ENCODE measurements around the gene WNK1. TPM values are rescaled to one million over a fixed set of nuclear protein-coding genes. Genes with fewer than 3 reads are reported as not detected.

Gene WNK1
- total and polyA plus RNA-seq, 7 experiments from 2014 or later: 22.9 to 200 (median 164) TPM

DNA sequence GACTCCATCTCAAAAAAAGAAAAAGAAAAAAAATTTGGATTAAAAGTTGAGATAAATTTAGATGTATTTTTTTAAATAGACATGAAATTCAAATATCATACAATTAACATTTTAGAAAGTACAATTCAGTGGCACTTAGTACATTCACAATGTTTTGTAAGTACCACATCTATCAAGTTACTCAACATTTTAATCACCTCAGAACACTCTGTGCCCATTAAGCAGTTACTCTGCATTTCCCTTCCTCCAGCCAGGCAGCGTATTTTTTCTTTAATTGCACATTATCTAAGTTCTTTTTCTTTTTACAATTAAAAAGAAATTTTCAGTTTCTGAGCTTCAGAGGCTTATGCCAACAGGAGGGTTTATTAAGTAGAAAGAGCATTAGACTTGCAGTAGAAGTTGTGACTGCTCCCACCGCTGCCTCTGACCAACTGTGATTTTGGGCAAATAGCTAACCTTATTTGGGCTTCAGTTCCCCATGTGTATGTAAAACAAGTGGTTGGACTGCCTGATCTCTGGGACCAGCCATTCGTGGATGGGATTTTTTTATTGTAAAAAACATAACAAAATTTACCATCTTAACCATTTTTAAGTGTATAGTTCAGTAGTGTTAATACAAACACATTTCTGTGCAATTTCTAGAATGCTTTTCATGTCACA is 65.7 kb downstream of the WNK1 start:
- POLR2A ChIA-PET: interaction anchor here (0.6 to 0.7 kb wide), 2 partner anchors 66 to 768 kb away, joined by 3 read pairs; partner anchors contain the start of gene WNK1

GRCh38 chr12:818733-819132 is 66.4 kb downstream of the WNK1 start:
- CTCF ChIA-PET: interaction anchor here (0.6 to 6.1 kb wide), 2 partner anchors 204 to 764 kb away, joined by 3 to 48 read pairs; no protein-coding TSS in a partner anchor
- Histone ChIP-seq H3K27ac (ENCODE audit: low read depth, low read length) (no peak overlapping the region), H3K4me1 (ENCODE audit: control insufficient read depth in 2 of 2, insufficient read depth in 2 of 2, low read length in 2 of 2) (peaks cover 4 to 9% of the 10 kb centered on the region in 2 donors), H3K9me3 (ENCODE audit: control insufficient read depth in 2 of 3, low read length in 3 of 3) (no peaks in the 10 kb centered on the region), H3K36me3 (ENCODE audit: control insufficient read depth in 2 of 3, insufficient read depth in 3 of 3, low read length in 3 of 3) (peaks cover 0 to 6% (median 0%) of the 10 kb centered on the region in 3 experiments), H3K4me3 (ENCODE audit: low read length) (no peak overlapping the region), H3K27me3 (ENCODE audit: control insufficient read depth in 2 of 2, insufficient read depth in 2 of 2, low read length in 2 of 2) (no peaks in the 10 kb centered on the region)
- Mint-ChIP-seq H3K36me3 (peaks cover 8 to 34% (median 14%) of the 10 kb centered on the region in 5 donors), H3K9me3 (peaks cover 0 to 11% (median 5%) of the 10 kb centered on the region in 11 donors), H3K4me1 (peaks cover 25 to 72% (median 69%) of the 10 kb centered on the region in 7 donors), H3K27ac (peak overlapping the region in 5 of 9 donors; percentile 2 to 55 (median 19)), H3K4me3 (no peak overlapping the region), H3K27me3 (no peaks in the 10 kb centered on the region)
- intact Hi-C loops (cut with micrococcal nuclease): loop anchor here (2.0 to 5.0 kb wide), 4 partner anchors 18 to 361 kb away; partner anchors contain the start of gene B4GALNT3 (in 1 of the 2)
- DNase-seq (no peak), ATAC-seq (no peak)
- POLR2A ChIA-PET: interaction anchor here (0.6 to 0.7 kb wide), 2 partner anchors 67 to 768 kb away, joined by 3 read pairs; partner anchors contain the start of gene WNK1

More for the DNA sequence above, 65.7 kb downstream of the WNK1 start:
- H3K9me3 Mint-ChIP-seq: peaks cover 0 to 6% (median under 1%) of the 10 kb centered on the region in 11 donors
- peaks cover 0 to 11% of the 10 kb centered on the region in 2 donors for H3K4me1 ChIP-seq (ENCODE audit: control insufficient read depth in 2 of 2, insufficient read depth in 2 of 2, low read length in 2 of 2)
- H3K4me1 Mint-ChIP-seq: peaks cover 23 to 73% (median 70%) of the 10 kb centered on the region in 7 donors
- CTCF ChIA-PET: interaction anchor here (0.6 to 6.1 kb wide), 6 partner anchors 86 to 765 kb away, joined by 3 to 48 read pairs (median 6); no protein-coding TSS in a partner anchor
- no peaks in the 10 kb centered on the region for H3K27me3 Mint-ChIP-seq
- no peaks in the 10 kb centered on the region for H3K27me3 ChIP-seq (ENCODE audit: control insufficient read depth in 2 of 2, insufficient read depth in 2 of 2, low read length in 2 of 2)
- no peak overlapping the region for H3K27ac ChIP-seq (ENCODE audit: low read depth, low read length)
- H3K4me3 ChIP-seq (ENCODE audit: low read length): no peak overlapping the region
- intact Hi-C loops (cut with micrococcal nuclease): loop anchor here (2.0 to 5.0 kb wide), 4 partner anchors 19 to 361 kb away; partner anchors contain the start of gene B4GALNT3 (in 1 of the 2)
- peak overlapping the region in 4 of 9 donors; percentile 2 to 55 (median 19) for H3K27ac Mint-ChIP-seq
- H3K36me3 ChIP-seq (ENCODE audit: control insufficient read depth in 2 of 3, insufficient read depth in 3 of 3, low read length in 3 of 3): peaks cover 0 to 6% (median 0%) of the 10 kb centered on the region in 3 experiments
- ATAC-seq (no peak), DNase-seq (no peak)
- H3K4me3 Mint-ChIP-seq: no peak overlapping the region
- peaks cover 3 to 29% (median 11%) of the 10 kb centered on the region in 5 donors for H3K36me3 Mint-ChIP-seq
- no peaks in the 10 kb centered on the region for H3K9me3 ChIP-seq (ENCODE audit: control insufficient read depth in 2 of 3, low read length in 3 of 3)

GRCh38 chr12:820336-820735 is 68.0 kb downstream of the WNK1 start:
- Histone ChIP-seq H3K4me3 (ENCODE audit: low read length) (no peak overlapping the region), H3K36me3 (ENCODE audit: control insufficient read depth in 2 of 3, insufficient read depth in 3 of 3, low read length in 3 of 3) (peaks cover 0 to 6% (median 0%) of the 10 kb centered on the region in 3 experiments), H3K9me3 (ENCODE audit: control insufficient read depth in 2 of 3, low read length in 3 of 3) (no peaks in the 10 kb centered on the region), H3K27me3 (ENCODE audit: control insufficient read depth in 2 of 2, insufficient read depth in 2 of 2, low read length in 2 of 2) (no peaks in the 10 kb centered on the region), H3K27ac (ENCODE audit: low read depth, low read length) (no peak overlapping the region), H3K4me1 (ENCODE audit: control insufficient read depth in 2 of 2, insufficient read depth in 2 of 2, low read length in 2 of 2) (peaks cover 5 to 7% of the 10 kb centered on the region in 2 donors)
- CTCF ChIA-PET: interaction anchor here (0.6 to 1.0 kb wide), 5 partner anchors 40 to 243 kb away, joined by 3 to 4 read pairs (median 3); partner anchors contain the start of gene RAD52
- Mint-ChIP-seq H3K4me3 (peak overlapping the region in 4 of 10 donors; percentile 2 to 26 (median 22)), H3K27ac (peak overlapping the region in 4 of 9 donors; percentile 3 to 59 (median 34)), H3K4me1 (peaks cover 25 to 79% (median 70%) of the 10 kb centered on the region in 7 donors), H3K27me3 (no peaks in the 10 kb centered on the region), H3K9me3 (peaks cover 0 to 11% (median 5%) of the 10 kb centered on the region in 11 donors), H3K36me3 (peaks cover 11 to 36% (median 13%) of the 10 kb centered on the region in 5 donors)
- POLR2A ChIA-PET: interaction anchor here (0.6 kb wide), 3 partner anchors 14 to 109 kb away, joined by 3 to 5 read pairs (median 4); no protein-coding TSS in a partner anchor
- intact Hi-C loops (cut with micrococcal nuclease): no loop called here
- ATAC-seq (no peak), DNase-seq (no peak)

- H3K27ac Mint-ChIP-seq: peak overlapping the region in 2 of 9 donors; percentile 19 to 50
- intact Hi-C loops (cut with micrococcal nuclease): no loop called here
- H3K4me1 ChIP-seq (ENCODE audit: control insufficient read depth in 2 of 2, insufficient read depth in 2 of 2, low read length in 2 of 2): peaks cover 5 to 7% of the 10 kb centered on the region in 2 donors
These were observed 70.8 kb downstream of the WNK1 start for GRCh38 chr12:823028-823698.

GRCh38 chr12:826331-826730 is 74.0 kb downstream of the WNK1 start:
- Mint-ChIP-seq H3K9me3 (peaks cover 0 to 11% (median 5%) of the 10 kb centered on the region in 11 donors), H3K4me3 (no peak overlapping the region), H3K4me1 (peaks cover 25 to 65% (median 60%) of the 10 kb centered on the region in 7 donors), H3K36me3 (peaks cover 5 to 42% (median 22%) of the 10 kb centered on the region in 5 donors), H3K27me3 (no peaks in the 10 kb centered on the region), H3K27ac (no peak overlapping the region)
- Histone ChIP-seq H3K36me3 (ENCODE audit: control insufficient read depth in 2 of 3, insufficient read depth in 3 of 3, low read length in 3 of 3) (peaks cover 0 to 17% (median 17%) of the 10 kb centered on the region in 3 experiments), H3K27ac (ENCODE audit: low read depth, low read length) (no peak overlapping the region), H3K4me1 (ENCODE audit: control insufficient read depth in 2 of 2, insufficient read depth in 2 of 2, low read length in 2 of 2) (peaks cover 0 to 5% of the 10 kb centered on the region in 2 donors), H3K4me3 (ENCODE audit: low read length) (no peak overlapping the region), H3K27me3 (ENCODE audit: control insufficient read depth in 2 of 2, insufficient read depth in 2 of 2, low read length in 2 of 2) (no peaks in the 10 kb centered on the region), H3K9me3 (ENCODE audit: control insufficient read depth in 2 of 3, low read length in 3 of 3) (no peaks in the 10 kb centered on the region)
- ChIA-PET CTCF (no interaction called here), POLR2A (no interaction called here)
- intact Hi-C loops (cut with micrococcal nuclease): no loop called here
- DNase-seq: no peak
- no peak for ATAC-seq

More at GRCh38 chr12:823028-823698, 70.8 kb downstream of the WNK1 start:
- Histone ChIP-seq H3K4me3 (ENCODE audit: low read length) (no peak overlapping the region), H3K36me3 (ENCODE audit: control insufficient read depth in 2 of 3, insufficient read depth in 3 of 3, low read length in 3 of 3) (peaks cover 0 to under 1% (median 0%) of the 10 kb centered on the region in 3 experiments), H3K27ac (ENCODE audit: low read depth, low read length) (no peak overlapping the region), H3K9me3 (ENCODE audit: control insufficient read depth in 2 of 3, low read length in 3 of 3) (no peaks in the 10 kb centered on the region), H3K27me3 (ENCODE audit: control insufficient read depth in 2 of 2, insufficient read depth in 2 of 2, low read length in 2 of 2) (no peaks in the 10 kb centered on the region)
- peaks cover 5 to 25% (median 15%) of the 10 kb centered on the region in 5 donors for H3K36me3 Mint-ChIP-seq
- peak overlapping the region in 7 of 10 donors; percentile 15 to 64 (median 32) for H3K4me3 Mint-ChIP-seq
- no peaks in the 10 kb centered on the region for H3K27me3 Mint-ChIP-seq
- H3K9me3 Mint-ChIP-seq: peaks cover 0 to 11% (median 5%) of the 10 kb centered on the region in 11 donors
- POLR2A ChIA-PET: no interaction called here
- ATAC-seq (peak; percentile 59), DNase-seq (no peak)
- CTCF ChIA-PET: interaction anchor here (0.5 to 1.0 kb wide), 2 partner anchors 9 to 771 kb away, joined by 3 read pairs; no protein-coding TSS in a partner anchor
- peaks cover 25 to 79% (median 74%) of the 10 kb centered on the region in 7 donors for H3K4me1 Mint-ChIP-seq
